Sigmoid colon (tissue), 4 donors: ENCODE measurements around the gene SFRP4.

Experiments
- POLR2A ChIP-seq, 2 donors: fragments of 450-650 bp; IDR thresholded peaks; one replicate each; pipeline ENCODE4 v1.6.1; 2016; ENCODE audit warnings: antibody characterized with exemption in 2 of 2, mild to moderate bottlenecking in 2 of 2, moderate library complexity in 2 of 2
- POLR2AphosphoS5 ChIP-seq, 4 donors: sonication (generic); formaldehyde crosslinking; IDR thresholded peaks; one replicate each; pipeline ENCODE4 v1.6.1; 2017; ENCODE audit warnings: antibody characterized with exemption in 4 of 4
- TF ChIP-seq, protein P1 (sequence below), 4 experiments: fragments of 450-650 bp in 3 of 4; fragments of 200-600 bp in 1 of 4; IDR thresholded peaks; one replicate each; pipeline ENCODE4 v1.5.1; 2016 to 2019; ENCODE audit warnings: antibody characterized with exemption in 4 of 4, mild to moderate bottlenecking in 3 of 4, moderate library complexity in 2 of 4

DNA sequence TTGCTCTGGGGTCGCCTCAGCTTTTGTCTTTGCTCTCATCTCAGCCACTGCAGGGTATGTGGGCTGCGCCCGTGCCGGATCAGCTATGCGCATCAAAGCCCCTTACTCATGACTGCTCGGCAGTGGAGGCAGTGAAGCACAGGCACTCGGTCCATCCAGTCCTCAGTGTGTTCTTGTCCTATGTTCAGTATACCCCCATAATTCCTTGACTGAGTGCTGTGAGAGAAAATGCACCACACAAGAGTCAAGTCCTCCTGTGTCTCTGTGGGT is 31.3 kb upstream of the SFRP4 start:
- TF ChIP-seq, protein P1, sequence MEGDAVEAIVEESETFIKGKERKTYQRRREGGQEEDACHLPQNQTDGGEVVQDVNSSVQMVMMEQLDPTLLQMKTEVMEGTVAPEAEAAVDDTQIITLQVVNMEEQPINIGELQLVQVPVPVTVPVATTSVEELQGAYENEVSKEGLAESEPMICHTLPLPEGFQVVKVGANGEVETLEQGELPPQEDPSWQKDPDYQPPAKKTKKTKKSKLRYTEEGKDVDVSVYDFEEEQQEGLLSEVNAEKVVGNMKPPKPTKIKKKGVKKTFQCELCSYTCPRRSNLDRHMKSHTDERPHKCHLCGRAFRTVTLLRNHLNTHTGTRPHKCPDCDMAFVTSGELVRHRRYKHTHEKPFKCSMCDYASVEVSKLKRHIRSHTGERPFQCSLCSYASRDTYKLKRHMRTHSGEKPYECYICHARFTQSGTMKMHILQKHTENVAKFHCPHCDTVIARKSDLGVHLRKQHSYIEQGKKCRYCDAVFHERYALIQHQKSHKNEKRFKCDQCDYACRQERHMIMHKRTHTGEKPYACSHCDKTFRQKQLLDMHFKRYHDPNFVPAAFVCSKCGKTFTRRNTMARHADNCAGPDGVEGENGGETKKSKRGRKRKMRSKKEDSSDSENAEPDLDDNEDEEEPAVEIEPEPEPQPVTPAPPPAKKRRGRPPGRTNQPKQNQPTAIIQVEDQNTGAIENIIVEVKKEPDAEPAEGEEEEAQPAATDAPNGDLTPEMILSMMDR (IDR thresholded peaks at IDR 0.05) = no peak
- TF ChIP-seq POLR2AphosphoS5 (IDR thresholded peaks at IDR 0.05) = no peak
- no peak for TF ChIP-seq POLR2A (IDR thresholded peaks at IDR 0.05)
